A549 (cell line): ENCODE results near the gene TRAM2. TPM values are rescaled to one million over a fixed set of nuclear protein-coding genes. Genes with fewer than 3 reads are reported as not detected.
A peak's percentile ranks its signal among the peaks of the same experiment; 100 is the strongest.

ENCODE experiments used
- ATAC-seq, 2 experiments: fragments of 200-7000 bp in 1 of 2; fragments of >200 bp in 1 of 2; cut with Nextera tagmentation in 1 of 2; cut with Tn5 transposase in 1 of 2; 3 replicates each; pipeline versions ENCODE4 v1.8.0 to v1.9.1; 2018 to 2020; ENCODE audit warnings: mild to moderate bottlenecking in 1 of 2, moderate library complexity in 1 of 2
- CTCF ChIA-PET: fragments of 300-600 bp; sonication (Branson Sonifier 250); formaldehyde crosslinking; extraction: SDS; loops from one replicate; lab custom pipeline; 2021; ENCODE audit warnings: antibody characterized with exemption, inconsistent platforms; lab: Yijun Ruan, JAX
- POLR2A ChIA-PET: fragments of 350-600 bp; formaldehyde crosslinking; extraction: SDS; loops from one replicate; lab custom pipeline; 2021; ENCODE audit warnings: antibody characterized with exemption, inconsistent platforms; lab: Yijun Ruan, JAX
- DNase-seq, 2 experiments: peaks; one replicate each; pipeline versions ENCODE4 v3.0.0 to v3.0.0-alpha.2; 2011 to 2016; ENCODE audit warnings: low read depth in 1 of 2, low spot score in 1 of 2
- FAIRE-seq: peaks from 2 replicates; lab custom pipeline; 2011; peaks lifted over from hg19 to GRCh38; lab: Jason Lieb, UNC
- H3K27ac ChIP-seq, 2 experiments: fragments of >200 bp; sonication (Bioruptor Twin); formaldehyde crosslinking; 3 replicates each; pipeline ENCODE4 v1.5.1; 2016 to 2017
- H3K4me1 ChIP-seq: fragments of >200 bp; sonication (Bioruptor Twin); formaldehyde crosslinking; 3 replicates; pipeline ENCODE4 v1.6.1; 2016
- H3K4me2 ChIP-seq: fragments of >200 bp; sonication (Bioruptor Twin); formaldehyde crosslinking; 3 replicates; pipeline ENCODE4 v1.6.1; 2016
- H3K4me3 ChIP-seq: fragments of >200 bp; sonication (Bioruptor Twin); formaldehyde crosslinking; 3 replicates; pipeline ENCODE4 v1.5.1; 2016
- H3K9me3 ChIP-seq: fragments of >200 bp; sonication (Bioruptor Twin); formaldehyde crosslinking; 3 replicates; pipeline ENCODE4 v1.6.1; 2016
- ATOH8 ChIP-seq: fragments of 250-450 bp; sonication (Bioruptor Pico); IDR thresholded peaks from 2 replicates; pipeline ENCODE4 v1.5.0; 2020; ENCODE audit warnings: low read depth, mild to moderate bottlenecking, moderate library complexity
- BHLHE40 ChIP-seq: IDR thresholded peaks from 2 replicates; pipeline ENCODE4 v1.6.1; 2012; ENCODE audit warnings: low read depth, low read length, inconsistent platforms
- EP300 ChIP-seq, 2 experiments: fragments of >200 bp; sonication (Bioruptor Twin); formaldehyde crosslinking; IDR thresholded peaks; 2 replicates in 1 of 2; 3 replicates in 1 of 2; pipeline ENCODE4 v1.6.1; 2016 to 2017
- FOSB ChIP-seq: fragments of 250-450 bp; sonication (Bioruptor Pico); IDR thresholded peaks from 2 replicates; pipeline ENCODE4 v1.5.0; 2020; ENCODE audit warnings: mild to moderate bottlenecking, moderate library complexity
- HOXB13 ChIP-seq: fragments of 250-450 bp; sonication (Bioruptor Pico); IDR thresholded peaks from 2 replicates; pipeline ENCODE4 v1.5.0; 2020; ENCODE audit warnings: low read depth, mild to moderate bottlenecking, moderate library complexity
- MAFK ChIP-seq: fragments of 450-650 bp; IDR thresholded peaks from 2 replicates; pipeline ENCODE4 v1.6.1; 2014; ENCODE audit not compliant: partially characterized antibody
- POLR2A ChIP-seq: IDR thresholded peaks from 2 replicates; pipeline ENCODE4 v1.6.1; 2012; ENCODE audit warnings: mild to moderate bottlenecking, low read length
- RAD21 ChIP-seq, 2 experiments: fragments of >200 bp in 1 of 2; sonication (Bioruptor Twin) in 1 of 2; formaldehyde crosslinking in 1 of 2; IDR thresholded peaks in 1 of 2; conservative IDR thresholded peaks in 1 of 2; 2 replicates in 1 of 2; 3 replicates in 1 of 2; pipeline ENCODE4 v1.6.1; 2012 to 2018; ENCODE audit warnings: inconsistent platforms in 1 of 2
- RNF2 ChIP-seq: fragments of 200-600 bp; sonication (generic); IDR thresholded peaks from 2 replicates; pipeline ENCODE4 v1.6.1; 2016; ENCODE audit warnings: low read depth, mild to moderate bottlenecking, antibody characterized with exemption, moderate library complexity, borderline replicate concordance
- TFCP2L1 ChIP-seq: fragments of 250-450 bp; sonication (Bioruptor Pico); IDR thresholded peaks from 2 replicates; pipeline ENCODE4 v1.5.0; 2021; ENCODE audit warnings: mild to moderate bottlenecking
- TP53 ChIP-seq: fragments of 250-450 bp; sonication (Bioruptor Pico); IDR thresholded peaks from 2 replicates; pipeline ENCODE4 v1.5.0; 2021; ENCODE audit warnings: mild to moderate bottlenecking, moderate library complexity
- ZFP36 ChIP-seq: fragments of 450-650 bp; IDR thresholded peaks from 2 replicates; pipeline ENCODE4 v1.6.1; 2014; ENCODE audit warnings: borderline replicate concordance; ENCODE audit not compliant: partially characterized antibody
- ZNF302 ChIP-seq: fragments of 250-450 bp; sonication (Bioruptor Pico); IDR thresholded peaks from 2 replicates; pipeline ENCODE4 v1.9.0; 2021; ENCODE audit warnings: inconsistent platforms, mild to moderate bottlenecking, moderate library complexity
- WGBS: methylation state at CpG from one replicate; pipeline ENCODE4 v1.1.6; 2017; ENCODE audit errors: missing lambda C conversion rate; 5-methylcytosine and 5-hydroxymethylcytosine counted together
- polyA plus RNA-seq, 4 experiments: library from polyadenylated mRNA; depleted of rRNA in 3 of 4; stranded (reverse); fragments of >200 nt; fragmentation: RNase III in 1 of 4; extraction: RNeasy Plus Mini Kit Qiagen cat#74134 plus additional on column Dnase treatment in 1 of 4; gene quantifications; 2 replicates in 3 of 4; 3 replicates in 1 of 4; pipeline ENCODE4 v1.2.3, GENCODE V29; 2011 to 2017
- TF ChIP-seq, protein P1 (sequence below): fragments of >200 bp; sonication (Bioruptor Twin); formaldehyde crosslinking; IDR thresholded peaks from 3 replicates; pipeline ENCODE4 v1.6.1; 2016
- TF ChIP-seq, protein P2 (sequence below): fragments of 250-450 bp; sonication (Bioruptor Pico); IDR thresholded peaks from 2 replicates; pipeline ENCODE4 v1.5.0; 2021; ENCODE audit warnings: mild to moderate bottlenecking, moderate library complexity, borderline replicate concordance
- TF ChIP-seq, protein P3 (sequence below): fragments of >200 bp; sonication (Bioruptor Twin); formaldehyde crosslinking; IDR thresholded peaks from 3 replicates; pipeline ENCODE4 v1.5.1; 2016
- TF ChIP-seq, protein P4 (sequence below): fragments of 450-650 bp; IDR thresholded peaks from 2 replicates; pipeline ENCODE4 v1.6.1; 2014; ENCODE audit warnings: antibody characterized with exemption

TRAM2 gene
- polyA plus RNA-seq, 2 of the 4 experiments (the other 2 are of a cell fraction): 16.4 to 25.4 TPM

- CTCF ChIA-PET: no interaction called here
- H3K9me3 ChIP-seq: no peaks in the 10 kb centered on the region
- peaks cover 54% of the 10 kb centered on the region for H3K4me1 ChIP-seq
- POLR2A ChIA-PET: no interaction called here
- TF ChIP-seq EP300 (IDR thresholded peaks at IDR 0.05) (no peak), FOSB (CRISPR knock-in tag) (no peak), MAFK (no peak), ATOH8 (CRISPR knock-in tag) (no peak), POLR2A (no peak), HOXB13 (CRISPR knock-in tag) (no peak), RAD21 (conservative IDR thresholded peaks at IDR 0.05 in 1 of 2, IDR thresholded peaks at IDR 0.05 in 1 of 2) (no peak), ZNF302 (no peak), ZFP36 (no peak), TP53 (CRISPR knock-in tag) (no peak)
- TF ChIP-seq, protein P1, sequence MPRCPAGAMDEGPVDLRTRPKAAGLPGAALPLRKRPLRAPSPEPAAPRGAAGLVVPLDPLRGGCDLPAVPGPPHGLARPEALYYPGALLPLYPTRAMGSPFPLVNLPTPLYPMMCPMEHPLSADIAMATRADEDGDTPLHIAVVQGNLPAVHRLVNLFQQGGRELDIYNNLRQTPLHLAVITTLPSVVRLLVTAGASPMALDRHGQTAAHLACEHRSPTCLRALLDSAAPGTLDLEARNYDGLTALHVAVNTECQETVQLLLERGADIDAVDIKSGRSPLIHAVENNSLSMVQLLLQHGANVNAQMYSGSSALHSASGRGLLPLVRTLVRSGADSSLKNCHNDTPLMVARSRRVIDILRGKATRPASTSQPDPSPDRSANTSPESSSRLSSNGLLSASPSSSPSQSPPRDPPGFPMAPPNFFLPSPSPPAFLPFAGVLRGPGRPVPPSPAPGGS: no peak
- TF ChIP-seq, protein P2, sequence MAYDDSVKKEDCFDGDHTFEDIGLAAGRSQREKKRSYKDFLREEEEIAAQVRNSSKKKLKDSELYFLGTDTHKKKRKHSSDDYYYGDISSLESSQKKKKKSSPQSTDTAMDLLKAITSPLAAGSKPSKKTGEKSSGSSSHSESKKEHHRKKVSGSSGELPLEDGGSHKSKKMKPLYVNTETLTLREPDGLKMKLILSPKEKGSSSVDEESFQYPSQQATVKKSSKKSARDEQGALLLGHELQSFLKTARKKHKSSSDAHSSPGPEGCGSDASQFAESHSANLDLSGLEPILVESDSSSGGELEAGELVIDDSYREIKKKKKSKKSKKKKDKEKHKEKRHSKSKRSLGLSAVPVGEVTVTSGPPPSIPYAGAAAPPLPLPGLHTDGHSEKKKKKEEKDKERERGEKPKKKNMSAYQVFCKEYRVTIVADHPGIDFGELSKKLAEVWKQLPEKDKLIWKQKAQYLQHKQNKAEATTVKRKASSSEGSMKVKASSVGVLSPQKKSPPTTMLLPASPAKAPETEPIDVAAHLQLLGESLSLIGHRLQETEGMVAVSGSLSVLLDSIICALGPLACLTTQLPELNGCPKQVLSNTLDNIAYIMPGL: no peak
- TF ChIP-seq, all 56 proteins: peak for 0
- DNase-seq (no peak), FAIRE-seq (no peak), ATAC-seq (no peak)
- Histone ChIP-seq H3K27ac (no peak overlapping the region), H3K4me2 (peak overlapping the region; percentile 41; the same call in 1 of the 3 replicates), H3K4me3 (no peak overlapping the region)
- WGBS: 57% methylated on average over 3 of the region's 3 CpGs
Observed at GRCh38 chr6:52562911-52563310, 13.9 kb downstream of the TRAM2 start.

DNA sequence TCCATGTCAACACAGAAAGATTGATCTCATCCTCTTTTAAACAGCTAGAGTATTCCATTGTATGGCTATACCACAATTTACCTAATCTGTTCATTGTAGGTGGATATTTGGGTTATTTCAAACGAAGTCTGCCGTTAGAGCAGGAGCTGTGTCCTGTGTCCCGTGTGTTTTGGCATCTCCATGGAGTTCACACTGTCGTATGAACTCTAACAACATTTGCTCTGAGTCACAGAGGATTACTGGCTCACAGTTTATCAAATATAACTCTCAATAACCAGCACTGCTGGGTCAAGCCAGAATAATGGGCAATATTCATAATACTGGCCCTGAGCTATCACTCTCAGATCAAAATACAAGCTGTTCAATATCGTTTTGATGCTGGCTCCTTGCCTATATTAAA lies 16.4 kb downstream of the TRAM2 start:
- Histone ChIP-seq H3K4me2 (peak overlapping the region; percentile 22; the same call in 1 of the 3 replicates), H3K9me3 (no peaks in the 10 kb centered on the region), H3K27ac (0 out of 6 replicates have a peak overlapping the region, but pooled peaks of 1 of the 2 experiments have one; percentile 33), H3K4me1 (peaks cover 35% of the 10 kb centered on the region), H3K4me3 (no peak overlapping the region)
- ChIA-PET POLR2A (no interaction called here), CTCF (no interaction called here)
- 39% methylated on average over 5 of the region's 5 CpGs for WGBS
- FAIRE-seq: no peak
- no peak for DNase-seq
- peak; percentile 39 to 47; a peak in 2 of 6 replicates for ATAC-seq
- TF ChIP-seq BHLHE40: no peak
- TF ChIP-seq, protein P3, sequence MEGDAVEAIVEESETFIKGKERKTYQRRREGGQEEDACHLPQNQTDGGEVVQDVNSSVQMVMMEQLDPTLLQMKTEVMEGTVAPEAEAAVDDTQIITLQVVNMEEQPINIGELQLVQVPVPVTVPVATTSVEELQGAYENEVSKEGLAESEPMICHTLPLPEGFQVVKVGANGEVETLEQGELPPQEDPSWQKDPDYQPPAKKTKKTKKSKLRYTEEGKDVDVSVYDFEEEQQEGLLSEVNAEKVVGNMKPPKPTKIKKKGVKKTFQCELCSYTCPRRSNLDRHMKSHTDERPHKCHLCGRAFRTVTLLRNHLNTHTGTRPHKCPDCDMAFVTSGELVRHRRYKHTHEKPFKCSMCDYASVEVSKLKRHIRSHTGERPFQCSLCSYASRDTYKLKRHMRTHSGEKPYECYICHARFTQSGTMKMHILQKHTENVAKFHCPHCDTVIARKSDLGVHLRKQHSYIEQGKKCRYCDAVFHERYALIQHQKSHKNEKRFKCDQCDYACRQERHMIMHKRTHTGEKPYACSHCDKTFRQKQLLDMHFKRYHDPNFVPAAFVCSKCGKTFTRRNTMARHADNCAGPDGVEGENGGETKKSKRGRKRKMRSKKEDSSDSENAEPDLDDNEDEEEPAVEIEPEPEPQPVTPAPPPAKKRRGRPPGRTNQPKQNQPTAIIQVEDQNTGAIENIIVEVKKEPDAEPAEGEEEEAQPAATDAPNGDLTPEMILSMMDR: no peak
- TF ChIP-seq HOXB13 (CRISPR knock-in tag): no peak
- TF ChIP-seq RNF2: no peak
- TF ChIP-seq, protein P4, sequence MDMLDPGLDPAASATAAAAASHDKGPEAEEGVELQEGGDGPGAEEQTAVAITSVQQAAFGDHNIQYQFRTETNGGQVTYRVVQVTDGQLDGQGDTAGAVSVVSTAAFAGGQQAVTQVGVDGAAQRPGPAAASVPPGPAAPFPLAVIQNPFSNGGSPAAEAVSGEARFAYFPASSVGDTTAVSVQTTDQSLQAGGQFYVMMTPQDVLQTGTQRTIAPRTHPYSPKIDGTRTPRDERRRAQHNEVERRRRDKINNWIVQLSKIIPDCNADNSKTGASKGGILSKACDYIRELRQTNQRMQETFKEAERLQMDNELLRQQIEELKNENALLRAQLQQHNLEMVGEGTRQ: no peak
- TF ChIP-seq TFCP2L1: no peak
- no peak for TF ChIP-seq EP300 (IDR thresholded peaks at IDR 0.05)
